GM18499 (cell line): ENCODE results near the gene KRTAP10-10.
"Not testable (repeated sequence)": the region's sequence is repeated elsewhere in the genome, so short reads cannot be mapped to it uniquely, and the experiment has no call there.

Experiments used
- ATAC-seq: cut with Tn5 transposase; IDR thresholded peaks from one replicate; pipeline ENCODE4 v1.9.1; 2021; ENCODE audit warnings: moderate number of reproducible peaks; ENCODE audit not compliant: insufficient read depth, unreplicated experiment

KRTAP10-10 gene

DNA sequence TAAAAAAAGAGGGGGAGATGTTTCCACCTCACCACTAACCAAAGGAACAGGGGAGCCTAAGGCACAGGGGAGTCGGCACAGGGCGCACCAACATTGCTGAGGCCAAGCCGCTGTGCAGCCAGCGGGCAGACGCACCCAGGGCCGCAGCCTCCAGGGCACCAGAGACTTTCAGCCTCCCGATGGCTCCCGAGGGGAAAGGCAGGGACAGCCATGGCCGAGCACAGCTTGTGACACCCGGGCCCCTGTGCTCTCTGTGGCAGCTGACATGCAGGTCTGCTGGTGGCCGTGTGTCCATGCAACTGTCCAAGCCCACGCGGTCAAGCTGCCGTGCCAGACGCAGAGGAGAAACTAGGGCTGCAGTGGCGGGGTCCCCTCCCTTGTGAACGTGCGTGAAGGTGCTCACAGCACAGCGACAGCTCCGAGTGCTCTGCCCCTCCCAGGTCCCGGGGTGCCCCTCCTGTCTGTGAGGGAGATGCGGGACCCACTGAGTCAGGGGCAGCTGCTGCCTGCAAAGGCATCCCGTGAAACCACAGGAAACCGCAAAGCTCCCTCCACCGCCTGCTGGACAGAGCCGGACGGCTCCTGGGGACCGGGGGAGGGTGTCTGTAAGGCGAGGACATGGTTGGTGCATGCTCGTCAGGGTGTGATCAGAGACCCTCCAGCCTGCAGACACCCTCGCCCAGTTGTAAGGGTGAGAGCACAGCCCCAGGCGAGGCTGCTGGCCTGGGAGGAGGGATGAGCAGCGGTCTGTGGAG, 11.6 kb downstream of the KRTAP10-10 start:
- no peak for ATAC-seq

DNA sequence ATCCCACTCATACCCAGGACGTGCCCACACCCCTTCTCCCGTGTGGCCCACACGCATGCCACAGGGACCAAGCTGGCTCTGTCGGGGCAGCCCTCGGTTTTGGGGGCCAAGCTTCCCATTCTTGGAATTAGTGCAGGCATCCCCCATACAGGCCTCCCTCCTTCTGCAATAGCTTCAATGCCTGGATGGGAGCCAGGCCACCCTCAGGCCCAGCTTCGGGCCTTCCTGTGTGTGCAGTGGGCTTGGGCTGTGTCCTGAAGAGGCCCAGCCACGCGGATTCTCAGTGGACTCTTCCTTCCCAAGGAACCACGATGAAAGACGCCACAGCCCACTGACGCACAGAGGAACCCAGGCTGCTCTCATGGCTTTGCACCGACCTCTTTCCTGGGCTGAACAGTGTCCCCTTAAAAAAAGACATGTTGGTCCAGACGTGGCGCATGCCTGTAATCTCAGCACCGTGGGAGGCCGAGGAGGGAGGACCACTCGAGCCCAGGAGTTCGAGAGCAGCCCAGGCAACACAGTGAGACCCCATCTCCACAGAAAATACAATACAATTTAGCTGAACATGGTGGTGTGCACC, 12.5 kb downstream of the KRTAP10-10 start:
- no peak for ATAC-seq

DNA sequence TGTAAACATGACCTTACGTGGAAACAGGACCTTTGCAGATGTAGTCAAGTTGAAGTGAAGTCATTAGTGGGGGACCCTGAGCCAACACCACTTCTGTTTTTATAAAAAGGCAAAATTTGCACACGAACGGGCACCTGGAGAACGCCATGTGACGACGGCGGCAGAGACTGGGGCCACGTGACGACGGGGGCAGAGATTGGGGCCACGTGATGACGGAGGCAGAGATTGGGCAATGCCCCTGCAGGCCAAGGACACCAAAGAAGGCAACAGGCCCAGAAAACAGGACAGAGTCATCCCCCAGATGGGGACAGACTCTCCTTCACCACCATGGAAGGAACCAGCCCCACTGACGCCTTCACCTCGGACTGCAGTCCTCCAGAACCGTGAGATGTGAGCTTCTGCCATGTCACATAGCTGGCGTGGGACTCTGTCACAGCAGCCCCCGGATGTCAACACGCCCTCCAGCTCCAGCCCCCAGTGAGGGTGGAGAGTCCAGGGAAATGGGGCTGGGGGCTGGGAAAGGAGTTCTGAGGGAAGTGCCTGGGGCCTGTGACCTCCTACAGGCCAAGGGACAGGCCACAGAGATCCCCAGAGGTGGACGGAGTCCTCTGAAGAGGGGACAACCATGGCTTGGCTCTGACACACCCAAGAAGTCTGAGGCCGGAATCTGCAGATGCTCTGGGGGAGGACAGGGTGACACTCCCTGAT, 13.3 kb downstream of the KRTAP10-10 start:
- ATAC-seq = no peak

GRCh38 chr21:44650973-44651675, 14.0 kb downstream of the KRTAP10-10 start:
- no peak for ATAC-seq

GRCh38 chr21:44653123-44653522, 16.0 kb downstream of the KRTAP10-10 start:
- no peak for ATAC-seq

GRCh38 chr21:44653656-44654575, 16.8 kb downstream of the KRTAP10-10 start:
- no peak for ATAC-seq

DNA sequence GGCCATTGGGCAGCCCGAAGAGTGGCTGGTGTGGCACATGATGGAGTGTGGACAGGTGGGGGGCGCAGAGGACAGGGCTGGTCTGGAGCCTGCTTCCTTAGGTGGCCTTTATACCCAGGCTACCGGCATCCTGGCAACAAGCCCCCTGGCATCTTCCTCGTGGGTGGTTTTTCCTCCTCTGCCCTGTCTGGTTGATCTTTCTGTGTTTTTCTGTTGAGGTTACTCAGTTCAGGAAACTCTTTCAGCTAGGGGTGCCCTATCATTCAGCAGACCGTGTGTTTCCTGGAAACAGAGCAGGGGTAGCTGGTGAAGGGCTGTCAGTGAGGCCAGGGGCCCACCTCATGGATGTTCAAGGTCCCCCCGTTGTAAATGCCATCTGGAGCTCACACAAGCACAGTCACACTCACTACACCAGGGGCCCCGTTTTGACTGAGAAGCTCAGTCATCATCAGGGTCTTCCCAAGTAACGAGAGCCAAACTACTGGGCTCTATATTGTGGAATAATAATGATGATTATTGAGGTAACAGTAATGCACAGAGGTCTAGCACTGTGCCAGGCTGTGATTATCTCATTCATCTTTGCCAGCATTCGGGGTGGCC, 17.5 kb downstream of the KRTAP10-10 start, which contains the start of gene KRTAP12-4:
KRTAP12-4 (minus strand) TSS at position 84 of the 600 bp plus-strand sequence; CDS start at position 39, 45 bp downstream.
- ATAC-seq = no peak

- no peak for ATAC-seq
Measured at GRCh38 chr21:44656868-44657267, 19.7 kb downstream of the KRTAP10-10 start.

GRCh38 chr21:44657635-44658540, 20.7 kb downstream of the KRTAP10-10 start, which contains the start of gene KRTAP12-3:
KRTAP12-3 (plus strand) TSS chr21:44657932; CDS start chr21:44657980, 48 bp downstream.
- ATAC-seq = no peak

DNA sequence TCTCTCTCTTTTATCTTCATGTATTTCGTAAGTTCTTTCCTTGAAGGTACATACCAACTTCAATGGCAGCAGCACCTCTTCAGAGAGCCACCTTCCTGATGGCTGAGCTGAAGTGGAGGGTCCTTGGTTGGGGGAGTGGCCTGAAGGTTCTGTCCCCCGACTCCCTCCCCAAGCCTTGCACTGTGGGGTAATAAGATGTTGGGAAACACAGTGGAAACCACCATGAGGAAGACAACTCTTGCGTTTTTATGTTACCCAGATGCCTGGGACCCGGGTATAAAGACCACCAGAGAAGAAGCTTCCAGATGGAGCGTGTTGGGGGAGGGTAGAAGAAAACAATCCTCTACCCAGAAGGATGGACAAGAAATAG, 21.4 kb downstream of the KRTAP10-10 start:
- ATAC-seq = no peak

GRCh38 chr21:44658913-44659595, 21.9 kb downstream of the KRTAP10-10 start:
- no peak for ATAC-seq

DNA sequence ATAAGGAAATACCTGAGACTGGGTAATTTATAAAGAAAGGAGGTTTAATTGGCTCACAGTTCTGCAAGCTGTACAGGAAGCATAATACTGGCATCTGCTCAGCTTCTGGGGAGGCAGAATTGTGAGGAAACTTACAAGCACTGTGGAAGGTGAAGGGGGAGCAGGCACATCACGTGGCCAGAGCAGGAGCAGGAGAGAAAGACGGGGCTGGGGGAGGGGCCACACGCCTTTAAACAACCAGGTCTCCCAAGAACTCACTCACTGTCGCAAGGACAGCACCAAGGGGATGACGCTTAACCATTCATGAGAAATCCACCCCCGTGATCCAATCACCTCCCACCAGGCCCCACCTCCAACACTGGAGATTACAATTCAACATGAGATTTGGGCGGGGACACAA, 24.4 kb downstream of the KRTAP10-10 start:
- ATAC-seq = not testable (repeated sequence)

GRCh38 chr21:44664691-44665090, 27.5 kb downstream of the KRTAP10-10 start:
- ATAC-seq = no peak

DNA sequence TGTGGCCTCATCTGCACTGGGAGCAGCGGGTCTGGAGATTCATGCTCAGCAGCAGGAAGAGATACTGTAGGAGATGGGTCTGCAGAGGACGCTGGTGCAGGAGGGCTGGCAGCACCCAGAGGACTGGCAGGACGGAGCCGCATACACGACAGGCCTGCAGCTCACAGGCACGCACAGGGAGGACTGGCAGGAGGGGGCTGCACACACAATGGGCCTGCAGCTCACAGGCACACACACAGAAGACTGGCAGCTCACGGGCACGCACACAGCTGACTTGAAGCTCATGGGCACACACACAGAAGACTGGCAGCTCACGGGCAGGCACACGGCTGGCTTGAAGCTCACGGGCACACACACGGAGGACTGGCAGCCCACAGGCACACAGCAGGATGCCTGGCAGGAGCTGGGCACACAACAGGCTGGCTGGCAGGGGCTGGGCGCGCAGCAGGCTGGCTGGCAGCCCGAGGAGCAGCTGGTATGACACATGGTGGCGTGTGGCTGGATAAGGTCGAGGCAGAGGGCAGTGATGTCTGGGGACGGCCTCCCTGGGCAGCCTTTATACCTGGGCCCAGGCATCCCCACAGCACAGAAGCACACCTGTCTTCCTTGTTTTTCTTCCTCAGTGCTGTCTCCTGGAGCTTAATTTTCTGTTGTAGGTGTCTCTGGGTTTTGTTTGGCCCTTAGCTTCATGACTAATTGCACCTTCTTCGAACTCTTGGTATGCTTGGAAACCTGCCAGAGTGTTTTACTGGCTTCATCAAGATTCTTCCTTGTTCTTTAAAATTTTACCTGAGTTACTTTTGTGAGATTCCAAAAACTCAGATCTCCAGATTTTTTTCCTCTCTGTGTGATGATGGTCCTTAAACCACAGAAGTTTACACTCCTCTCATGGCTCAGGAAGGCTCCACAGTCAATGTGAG, 29.5 kb downstream of the KRTAP10-10 start, which contains the start of gene KRTAP12-2:
KRTAP12-2 (minus strand) TSS at position 527 of the 920 bp plus-strand sequence; CDS start at position 486, 41 bp downstream.
- ATAC-seq = no peak

GRCh38 chr21:44667612-44668011, 30.5 kb downstream of the KRTAP10-10 start:
- no peak for ATAC-seq

GRCh38 chr21:44670642-44671432, 33.7 kb downstream of the KRTAP10-10 start:
- no peak for ATAC-seq
